ENCODE results near the gene CATSPERB. TPM values are rescaled to one million over a fixed set of nuclear protein-coding genes. Genes with fewer than 3 reads are reported as not detected.

The CATSPERB gene, protein sequence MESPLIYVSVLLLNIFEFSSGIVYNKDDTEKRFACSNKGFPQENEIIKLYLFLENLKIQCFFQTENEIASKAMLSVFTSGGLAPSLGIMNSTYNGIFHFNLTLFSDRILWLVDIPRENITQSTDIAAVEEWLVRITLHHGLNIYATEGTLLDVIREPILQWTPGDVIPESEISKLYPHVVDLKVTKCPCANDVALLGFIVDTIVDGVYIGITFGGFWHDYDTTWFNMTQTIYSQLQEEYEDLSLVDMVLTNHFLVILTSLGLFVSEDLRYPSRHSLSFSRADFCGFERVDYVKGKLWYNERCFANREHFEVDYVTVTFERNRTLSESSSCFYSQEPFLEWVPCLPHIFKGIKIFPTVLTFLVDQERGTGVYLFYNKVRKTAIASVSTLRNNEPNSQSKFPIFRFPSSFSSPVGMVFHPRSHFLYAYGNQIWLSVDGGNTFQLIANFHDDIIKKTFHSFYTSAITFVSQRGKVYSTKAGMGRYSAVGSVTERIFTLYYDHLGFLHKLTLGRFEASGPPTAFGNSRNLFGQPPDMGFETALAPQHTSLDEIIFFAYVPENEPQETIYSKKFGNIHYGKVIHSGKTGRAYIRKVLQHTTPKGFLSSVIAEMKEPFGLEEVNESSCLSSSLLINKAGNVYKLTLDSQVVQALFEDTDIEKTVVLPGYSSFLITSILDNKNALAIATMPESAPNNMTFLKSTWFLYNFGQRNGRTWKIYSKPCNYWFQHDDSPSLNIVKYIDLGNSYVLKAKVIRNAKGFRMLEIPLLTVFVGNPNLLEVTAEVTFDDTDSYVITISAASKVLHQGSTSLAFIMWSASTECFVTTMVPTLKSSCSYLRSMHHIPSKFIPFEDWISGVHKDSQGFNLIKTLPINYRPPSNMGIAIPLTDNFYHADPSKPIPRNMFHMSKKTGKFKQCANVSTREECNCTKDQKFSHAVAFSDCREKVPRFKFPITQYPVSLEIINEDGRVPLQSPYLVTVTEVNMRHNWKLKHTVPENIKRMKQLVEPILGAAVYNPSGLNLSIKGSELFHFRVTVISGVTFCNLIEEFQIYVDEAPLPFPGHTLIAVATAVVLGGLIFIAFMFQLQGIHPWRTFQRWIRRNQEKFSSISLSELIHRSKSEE
- total RNA-seq (2022; extraction: Qiagen RNA extraction), result 0.02 TPM in 1 of 5 replicates, not detected in the others

DNA sequence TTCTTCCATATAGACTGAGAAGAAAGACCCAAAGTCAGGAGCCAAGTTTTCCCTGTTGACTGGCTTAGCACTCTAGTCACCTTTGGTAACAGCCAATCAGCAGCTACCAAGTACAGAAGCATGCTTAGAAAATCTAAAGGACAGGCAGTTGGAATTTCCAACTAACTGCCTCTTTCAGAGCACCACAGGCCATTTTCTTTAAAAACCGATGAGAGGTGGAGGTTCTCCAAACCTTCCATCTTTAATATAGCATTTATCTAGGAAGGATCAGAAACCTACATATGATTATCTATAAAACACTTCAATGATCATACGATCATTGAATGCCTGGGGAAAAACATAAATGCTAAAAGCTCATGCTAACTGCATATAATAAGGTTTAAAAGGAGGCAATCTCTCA is at the start of gene CATSPERB:
TSS of gene CATSPERB (minus strand) at position 101 of the 400 bp plus-strand sequence. CDS start 2,607 bp downstream, outside the sequence.

Other genes with a start within 250 kb of the CATSPERB start
- gene PPP4R3A, start 221.8 kb downstream of the CATSPERB start, total RNA-seq (2022; extraction: Qiagen RNA extraction), result 65.7 to 95.1 TPM (median 68.9 TPM) in 5 replicates
- gene TC2N, start 135.4 kb upstream of the CATSPERB start, total RNA-seq (2022; extraction: Qiagen RNA extraction), result 0.47 to 1.1 TPM (median 0.74 TPM) in 5 replicates
- gene FBLN5, start 215.6 kb upstream of the CATSPERB start, total RNA-seq (2022; extraction: Qiagen RNA extraction), result 5.5 to 7.3 TPM (median 5.9 TPM) in 5 replicates